ENCODE data around the gene LNX2.

LNX2 gene

GRCh38 chr13:27505792-27506191 is 114.5 kb downstream of the LNX2 start:
- DNase-seq (ENCODE audit: insufficient read length, low spot score) (no peak), FAIRE-seq (no peak)
- TF ChIP-seq POLR2A (IDR thresholded peaks at IDR 0.05; ENCODE audit: low read depth, low read length): no peak

DNA sequence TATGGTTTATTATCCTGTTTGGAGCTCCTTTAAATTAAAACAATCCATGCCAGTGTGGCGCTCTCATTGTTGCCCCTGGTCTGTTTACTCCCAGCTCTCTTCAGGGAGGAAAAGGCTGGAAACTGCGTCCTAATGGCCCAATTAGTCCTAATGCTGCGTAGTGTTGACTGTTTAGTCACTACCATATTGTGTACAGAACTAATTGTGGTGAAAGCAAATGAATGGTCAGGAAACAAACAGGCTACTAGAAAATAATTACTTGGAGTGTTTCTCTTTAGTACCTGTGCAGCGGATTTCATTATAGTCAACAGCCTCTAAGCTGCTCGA is 115.5 kb downstream of the LNX2 start:
- TF ChIP-seq POLR2A (IDR thresholded peaks at IDR 0.05; ENCODE audit: low read depth, low read length): no peak
- DNase-seq (ENCODE audit: insufficient read length, low spot score) (no peak), FAIRE-seq (no peak)

DNA sequence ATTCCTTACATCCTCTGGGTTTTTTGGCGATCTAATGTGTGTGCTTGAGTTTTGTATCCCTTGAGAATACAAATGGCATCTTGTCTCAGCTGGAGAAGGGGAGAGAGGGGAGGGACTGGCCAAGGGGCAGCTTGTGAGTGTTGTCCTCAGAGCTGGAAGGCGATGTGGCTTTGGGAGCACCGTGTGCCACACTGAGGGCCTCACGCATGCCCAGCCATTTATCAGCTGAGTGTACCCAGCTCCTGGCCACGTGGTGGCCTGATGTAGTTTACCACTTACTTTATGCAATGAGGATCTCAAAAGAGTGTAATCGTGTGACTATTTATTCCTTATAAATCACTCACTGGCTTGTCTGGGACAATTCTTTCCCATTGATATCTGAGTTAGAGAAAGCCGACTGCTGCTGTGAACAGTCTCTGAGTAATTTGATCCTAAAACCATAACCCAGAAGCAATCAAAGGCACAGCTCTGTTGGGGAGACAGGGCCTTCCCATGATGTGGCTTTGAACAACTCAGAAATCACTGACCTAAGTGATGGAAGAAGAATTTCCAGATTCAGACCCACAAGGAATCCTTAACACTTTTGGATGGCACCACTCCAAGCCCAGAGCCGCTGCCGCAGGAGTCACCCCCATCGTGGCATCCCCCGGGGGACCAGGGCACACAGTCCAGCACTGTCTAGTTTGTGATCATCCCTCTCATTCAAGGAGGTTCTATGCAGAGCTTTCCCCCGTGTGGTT is 116.0 kb downstream of the LNX2 start:
- no peak for FAIRE-seq

DNA sequence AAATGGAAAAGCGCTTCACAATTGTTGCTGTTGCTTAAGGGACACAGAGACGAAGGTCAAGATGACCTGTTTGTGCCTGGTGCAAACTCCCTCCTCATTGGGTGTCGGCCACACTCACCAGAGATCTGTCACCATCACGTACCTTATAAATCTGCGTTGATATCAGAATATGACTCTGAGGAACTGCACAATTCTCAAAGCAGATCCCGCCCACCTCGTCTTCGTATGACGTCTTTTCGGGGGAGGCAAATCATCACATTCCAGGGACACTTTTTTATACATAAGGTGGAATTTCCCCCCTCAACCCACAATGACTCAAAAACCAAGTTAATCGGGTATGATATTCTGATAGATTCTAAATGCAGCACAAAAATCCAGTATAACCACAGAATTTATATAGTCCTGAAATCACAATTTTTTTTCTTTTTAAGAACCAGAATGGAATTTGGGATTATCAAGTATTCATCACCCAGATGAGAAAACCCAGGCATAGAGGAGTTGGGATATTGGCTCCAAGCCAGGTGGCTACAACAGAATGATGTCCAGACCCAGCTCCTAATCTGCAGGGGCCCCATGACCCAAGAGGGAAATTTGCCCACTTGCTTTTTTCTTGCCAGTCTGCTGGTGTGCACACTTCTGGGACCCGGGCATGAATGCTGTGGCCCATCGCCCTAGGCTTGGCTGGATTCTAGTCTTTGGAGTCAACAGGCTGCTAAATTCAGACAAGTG is 119.4 kb downstream of the LNX2 start:
- DNase-seq (ENCODE audit: insufficient read length, low spot score) (no peak), FAIRE-seq (no peak)
- TF ChIP-seq POLR2A (IDR thresholded peaks at IDR 0.05; ENCODE audit: low read depth, low read length): no peak

More for the DNA sequence above, 116.0 kb downstream of the LNX2 start:
- DNase-seq (ENCODE audit: insufficient read length, low spot score): no peak
- no peak for TF ChIP-seq POLR2A (IDR thresholded peaks at IDR 0.05; ENCODE audit: low read depth, low read length)

GRCh38 chr13:27497563-27498230 is 122.6 kb downstream of the LNX2 start:
- TF ChIP-seq POLR2A (IDR thresholded peaks at IDR 0.05; ENCODE audit: low read depth, low read length): no peak
- FAIRE-seq: no peak
- DNase-seq (ENCODE audit: insufficient read length, low spot score): no peak

- DNase-seq (ENCODE audit: insufficient read length, low spot score) (no peak), FAIRE-seq (no peak)
- TF ChIP-seq POLR2A (IDR thresholded peaks at IDR 0.05; ENCODE audit: low read depth, low read length): no peak
Observed at GRCh38 chr13:27496536-27497273, 123.6 kb downstream of the LNX2 start.

- no peak for FAIRE-seq
- no peak for TF ChIP-seq POLR2A (IDR thresholded peaks at IDR 0.05; ENCODE audit: low read depth, low read length)
- no peak for DNase-seq (ENCODE audit: insufficient read length, low spot score)
Observed at GRCh38 chr13:27496006-27496405, 124.3 kb downstream of the LNX2 start.

All from H54 (cell line).